Neural crest cell (in vitro differentiated cells): ENCODE measurements around the gene TP63. TPM values are rescaled to one million over a fixed set of nuclear protein-coding genes. Genes with fewer than 3 reads are reported as not detected.

Experiments
- DNase-seq: peaks from one replicate; pipeline ENCODE4 v3.0.0; 2021; ENCODE audit warnings: low read depth, mixed read lengths, low spot score
- H3K27ac Mint-ChIP-seq: one replicate; pipeline ENCODE4 v1.8.0; 2021; ENCODE audit warnings: mild to moderate bottlenecking, mixed read lengths; ENCODE audit not compliant: unreplicated experiment
- H3K27me3 Mint-ChIP-seq: 2 replicates; pipeline ENCODE4 v1.8.0; 2021; ENCODE audit warnings: low read depth, mild to moderate bottlenecking, mixed read lengths
- H3K36me3 Mint-ChIP-seq: 2 replicates; pipeline ENCODE4 v1.8.0; 2021; ENCODE audit warnings: low read depth, mild to moderate bottlenecking, mixed read lengths
- H3K4me1 Mint-ChIP-seq: 2 replicates; pipeline ENCODE4 v1.8.0; 2021; ENCODE audit warnings: mixed read lengths
- H3K4me3 Mint-ChIP-seq: one replicate; pipeline ENCODE4 v1.8.0; 2021; ENCODE audit warnings: mild to moderate bottlenecking, mixed read lengths
- H3K9me3 Mint-ChIP-seq: 2 replicates; pipeline ENCODE4 v1.8.0; 2021; ENCODE audit warnings: mixed read lengths
- CTCF ChIP-seq: fragments of 200-600 bp; sonication (generic); conservative IDR thresholded peaks from 2 replicates; pipeline ENCODE4 v1.5.0; 2021; ENCODE audit warnings: antibody characterized with exemption, mild to moderate bottlenecking
- total RNA-seq: library from RNA; stranded (reverse); gene quantifications from 2 replicates; pipeline ENCODE4 v1.2.1, GENCODE V29; 2021

The TP63 gene
- total RNA-seq, 1 donor from 2014 or later = 0.21 TPM

- no peaks in the 10 kb centered on the region for H3K4me1 Mint-ChIP-seq
- TF ChIP-seq CTCF = no peak
- no peaks in the 10 kb centered on the region for H3K9me3 Mint-ChIP-seq
- H3K27ac Mint-ChIP-seq = no peak overlapping the region
- no peaks in the 10 kb centered on the region for H3K36me3 Mint-ChIP-seq
- no peaks in the 10 kb centered on the region for H3K27me3 Mint-ChIP-seq
- no peak overlapping the region for H3K4me3 Mint-ChIP-seq
- no peak for DNase-seq
These were observed 72.7 kb downstream of the TP63 start for GRCh38 chr3:189703865-189704264.

GRCh38 chr3:189708375-189708774 lies 77.2 kb downstream of the TP63 start:
- Mint-ChIP-seq H3K4me1 (no peaks in the 10 kb centered on the region), H3K27me3 (no peaks in the 10 kb centered on the region), H3K27ac (no peak overlapping the region), H3K9me3 (no peaks in the 10 kb centered on the region), H3K4me3 (no peak overlapping the region), H3K36me3 (no peaks in the 10 kb centered on the region)
- no peak for TF ChIP-seq CTCF
- DNase-seq = no peak

- Mint-ChIP-seq H3K27ac (no peak overlapping the region), H3K27me3 (no peaks in the 10 kb centered on the region), H3K9me3 (no peaks in the 10 kb centered on the region), H3K36me3 (no peaks in the 10 kb centered on the region), H3K4me1 (no peaks in the 10 kb centered on the region), H3K4me3 (no peak overlapping the region)
- no peak for DNase-seq
- TF ChIP-seq CTCF = no peak
These were observed 79.6 kb downstream of the TP63 start for GRCh38 chr3:189710620-189711402.

GRCh38 chr3:189712906-189713483 lies 81.8 kb downstream of the TP63 start:
- Mint-ChIP-seq H3K4me1 (no peaks in the 10 kb centered on the region), H3K27ac (no peak overlapping the region), H3K27me3 (no peaks in the 10 kb centered on the region), H3K36me3 (no peaks in the 10 kb centered on the region), H3K4me3 (no peak overlapping the region), H3K9me3 (no peaks in the 10 kb centered on the region)
- DNase-seq = no peak
- no peak for TF ChIP-seq CTCF

GRCh38 chr3:189714991-189715961 lies 84.1 kb downstream of the TP63 start:
- no peaks in the 10 kb centered on the region for H3K27me3 Mint-ChIP-seq
- no peak overlapping the region for H3K27ac Mint-ChIP-seq
- no peak overlapping the region for H3K4me3 Mint-ChIP-seq
- no peaks in the 10 kb centered on the region for H3K36me3 Mint-ChIP-seq
- H3K4me1 Mint-ChIP-seq = no peaks in the 10 kb centered on the region
- TF ChIP-seq CTCF = no peak
- DNase-seq = no peak
- no peaks in the 10 kb centered on the region for H3K9me3 Mint-ChIP-seq
